Fibroblast of lung (primary cell): ENCODE data around the gene VPS45. TPM values are rescaled to one million over a fixed set of nuclear protein-coding genes. Genes with fewer than 3 reads are reported as not detected.

Source experiments
- DNase-seq, 2 donors: peaks; one replicate each; pipeline versions ENCODE4 v3.0.0 to v3.0.0-alpha.2; 2010; ENCODE audit warnings: low read depth in 2 of 2
- H2AFZ ChIP-seq: 2 replicates; pipeline ENCODE4 v1.5.1; 2012; ENCODE audit warnings: low read length, control low read depth, inconsistent platforms
- H3K27ac ChIP-seq: 2 replicates; pipeline ENCODE4 v1.5.1; 2011; ENCODE audit warnings: low read length, control low read depth; ENCODE audit not compliant: insufficient read depth
- H3K27me3 ChIP-seq: 2 replicates; pipeline ENCODE4 v1.5.1; 2011; ENCODE audit warnings: mild to moderate bottlenecking, low read length; ENCODE audit not compliant: control insufficient read depth, insufficient read depth
- H3K36me3 ChIP-seq: 2 replicates; pipeline ENCODE4 v1.5.1; 2011; ENCODE audit warnings: low read length; ENCODE audit not compliant: control insufficient read depth, insufficient read depth
- H3K4me1 ChIP-seq: 2 replicates; pipeline ENCODE4 v1.5.1; 2011; ENCODE audit warnings: low read length; ENCODE audit not compliant: control insufficient read depth, insufficient read depth; ENCODE audit errors: extremely low read depth
- H3K4me2 ChIP-seq: 2 replicates; pipeline ENCODE4 v1.5.1; 2011; ENCODE audit warnings: low read length, control low read depth; ENCODE audit not compliant: insufficient read depth; ENCODE audit errors: extremely low read depth
- H3K4me3 ChIP-seq, 4 experiments: fragments of 200-600 bp in 1 of 4; sonication (generic) in 1 of 4; replicated peaks in 1 of 4; 2 replicates each; pipeline ENCODE4 v1.5.1; 2011 to 2016; ENCODE audit warnings: low read length in 4 of 4, low read depth in 3 of 4, mild to moderate bottlenecking in 3 of 4, control low read depth in 2 of 4, inconsistent platforms in 1 of 4, mixed read lengths in 1 of 4; ENCODE audit not compliant: insufficient read depth in 1 of 4; ENCODE audit errors: control extremely low read depth in 1 of 4
- H3K79me2 ChIP-seq: 2 replicates; pipeline ENCODE4 v1.5.1; 2012; ENCODE audit warnings: mild to moderate bottlenecking, low read length, inconsistent platforms; ENCODE audit not compliant: control insufficient read depth, insufficient read depth
- H3K9ac ChIP-seq: 2 replicates; pipeline ENCODE4 v1.5.1; 2011; ENCODE audit warnings: mild to moderate bottlenecking, low read length, control low read depth; ENCODE audit not compliant: insufficient read depth
- H3K9me3 ChIP-seq: 2 replicates; pipeline ENCODE4 v1.5.1; 2012; ENCODE audit warnings: low read depth, low read length; ENCODE audit not compliant: control insufficient read depth, insufficient read depth
- H4K20me1 ChIP-seq: 2 replicates; pipeline ENCODE4 v1.5.1; 2011; ENCODE audit warnings: low read length; ENCODE audit not compliant: control insufficient read depth, insufficient read depth; ENCODE audit errors: extremely low read depth
- EZH2 ChIP-seq: IDR thresholded peaks from 2 replicates; pipeline ENCODE4 v1.5.1; 2012; ENCODE audit warnings: low read length, control low read depth, mild to moderate bottlenecking; ENCODE audit errors: missing control alignments
- polyA plus RNA-seq, 2 donors: library from polyadenylated mRNA; depleted of rRNA in 1 of 2; stranded (reverse) in 1 of 2; unstranded in 1 of 2; fragments of >200 nt; gene quantifications; 2 replicates each; pipeline ENCODE4 v1.2.1, GENCODE V29; 2011 to 2012; ENCODE audit warnings: missing spikeins in 1 of 2
- total RNA-seq: library from RNA; depleted of rRNA; stranded (reverse); fragments of >200 nt; gene quantifications from 2 replicates; pipeline ENCODE4 v1.2.1, GENCODE V29; 2014
- TF ChIP-seq, protein P1 (sequence below), 2 donors: IDR thresholded peaks in 1 of 2; conservative IDR thresholded peaks in 1 of 2; 1 replicate in 1 of 2; 2 replicates in 1 of 2; pipeline ENCODE4 v1.5.1; 2011 to 2012; ENCODE audit warnings: low read length in 2 of 2, control low read depth in 1 of 2, inconsistent platforms in 1 of 2, low read depth in 1 of 2, mild to moderate bottlenecking in 1 of 2

VPS45 gene
- total and polyA plus RNA-seq, 2 donors (not counting 1 experiment from before 2014, with no cell fraction given) = 42.6 to 50.0 TPM

DNA sequence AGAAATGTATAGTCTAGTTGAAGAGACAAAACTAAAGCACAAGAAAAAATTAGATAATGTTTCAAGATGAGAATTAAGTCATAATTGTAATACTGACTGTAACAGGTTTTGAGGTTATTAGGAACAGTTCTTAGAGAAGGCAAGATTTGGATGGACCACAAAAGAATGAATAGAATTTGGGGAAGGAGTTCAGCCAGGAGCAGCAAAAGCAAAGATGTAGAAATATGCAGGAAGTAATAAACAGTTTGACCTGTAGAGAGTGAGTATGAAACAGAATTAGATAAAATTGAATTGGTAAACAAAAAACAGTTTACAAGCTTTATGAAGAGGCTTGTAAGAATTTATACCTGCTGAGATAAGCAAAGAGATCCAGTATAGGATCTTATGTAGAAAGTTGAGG, 16.3 kb downstream of the VPS45 start:
- H2AFZ ChIP-seq = no peak overlapping the region
- H3K4me3 ChIP-seq = no peak overlapping the region
- no peaks in the 10 kb centered on the region for H3K79me2 ChIP-seq
- no peak overlapping the region for H3K4me2 ChIP-seq
- peak in 1 of 2 donors; percentile 36 for DNase-seq
- H4K20me1 ChIP-seq = no peaks in the 10 kb centered on the region
- H3K4me1 ChIP-seq = no peaks in the 10 kb centered on the region
- no peak for TF ChIP-seq EZH2
- TF ChIP-seq, protein P1, sequence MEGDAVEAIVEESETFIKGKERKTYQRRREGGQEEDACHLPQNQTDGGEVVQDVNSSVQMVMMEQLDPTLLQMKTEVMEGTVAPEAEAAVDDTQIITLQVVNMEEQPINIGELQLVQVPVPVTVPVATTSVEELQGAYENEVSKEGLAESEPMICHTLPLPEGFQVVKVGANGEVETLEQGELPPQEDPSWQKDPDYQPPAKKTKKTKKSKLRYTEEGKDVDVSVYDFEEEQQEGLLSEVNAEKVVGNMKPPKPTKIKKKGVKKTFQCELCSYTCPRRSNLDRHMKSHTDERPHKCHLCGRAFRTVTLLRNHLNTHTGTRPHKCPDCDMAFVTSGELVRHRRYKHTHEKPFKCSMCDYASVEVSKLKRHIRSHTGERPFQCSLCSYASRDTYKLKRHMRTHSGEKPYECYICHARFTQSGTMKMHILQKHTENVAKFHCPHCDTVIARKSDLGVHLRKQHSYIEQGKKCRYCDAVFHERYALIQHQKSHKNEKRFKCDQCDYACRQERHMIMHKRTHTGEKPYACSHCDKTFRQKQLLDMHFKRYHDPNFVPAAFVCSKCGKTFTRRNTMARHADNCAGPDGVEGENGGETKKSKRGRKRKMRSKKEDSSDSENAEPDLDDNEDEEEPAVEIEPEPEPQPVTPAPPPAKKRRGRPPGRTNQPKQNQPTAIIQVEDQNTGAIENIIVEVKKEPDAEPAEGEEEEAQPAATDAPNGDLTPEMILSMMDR (conservative IDR thresholded peaks at IDR 0.05 in 1 of 2, IDR thresholded peaks at IDR 0.05 in 1 of 2; ENCODE audit: low read depth in 1 of 2, low read length in 2 of 2) = no peak
- no peaks in the 10 kb centered on the region for H3K9me3 ChIP-seq
- H3K9ac ChIP-seq = no peak overlapping the region
- H3K36me3 ChIP-seq = peaks cover 9% of the 10 kb centered on the region
- no peaks in the 10 kb centered on the region for H3K27me3 ChIP-seq
- no peak overlapping the region for H3K27ac ChIP-seq

DNA sequence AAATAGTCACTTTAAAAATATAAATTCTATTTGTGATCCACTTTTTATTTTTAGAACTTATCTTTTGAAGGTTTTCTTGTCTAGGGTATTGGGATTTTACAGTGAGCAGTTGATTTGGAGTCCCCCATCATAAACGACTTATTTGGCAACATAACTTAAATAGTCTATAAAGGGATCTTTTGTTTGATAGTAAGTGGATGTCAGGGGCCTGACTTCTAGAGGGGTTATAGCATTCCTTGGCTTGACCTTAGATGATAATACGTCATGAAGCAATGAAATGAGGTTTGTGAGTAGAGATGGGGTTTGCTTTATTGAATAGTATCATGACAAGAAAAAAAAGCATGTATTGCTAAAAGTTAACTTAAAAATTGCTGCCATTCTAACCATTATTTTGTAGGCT, 17.8 kb downstream of the VPS45 start:
- Histone ChIP-seq H3K36me3 (peaks cover 9% of the 10 kb centered on the region), H3K4me1 (no peaks in the 10 kb centered on the region), H3K79me2 (no peaks in the 10 kb centered on the region), H3K4me3 (no peak overlapping the region), H3K27me3 (no peaks in the 10 kb centered on the region), H2AFZ (no peak overlapping the region), H3K9ac (no peak overlapping the region), H4K20me1 (no peaks in the 10 kb centered on the region), H3K9me3 (no peaks in the 10 kb centered on the region), H3K4me2 (no peak overlapping the region), H3K27ac (no peak overlapping the region)
- TF ChIP-seq, protein P1 (conservative IDR thresholded peaks at IDR 0.05 in 1 of 2, IDR thresholded peaks at IDR 0.05 in 1 of 2; ENCODE audit: low read depth in 1 of 2, low read length in 2 of 2) = no peak
- TF ChIP-seq EZH2 = no peak
- DNase-seq = no peak

DNA sequence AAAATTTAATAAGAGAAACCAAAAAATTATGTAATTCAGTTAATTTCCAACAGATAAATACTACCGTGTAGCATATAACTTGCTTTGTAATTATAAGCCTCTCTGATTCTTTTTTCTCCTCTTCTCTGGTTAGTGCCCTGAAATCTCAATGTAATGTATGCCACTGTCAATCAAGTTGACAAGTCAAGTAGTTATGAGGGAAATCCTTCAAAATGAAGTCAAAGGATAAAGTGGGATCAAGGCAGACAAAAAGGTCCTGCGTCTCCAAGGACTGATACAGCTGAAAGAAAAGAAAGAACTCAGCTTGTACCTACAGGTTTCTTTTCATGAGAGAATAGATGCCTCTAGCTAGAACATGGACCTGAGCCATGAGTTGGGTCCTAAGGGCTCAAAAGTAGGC, 19.8 kb downstream of the VPS45 start:
- Histone ChIP-seq H3K27ac (no peak overlapping the region), H4K20me1 (no peaks in the 10 kb centered on the region), H3K9me3 (no peaks in the 10 kb centered on the region), H3K4me1 (no peaks in the 10 kb centered on the region), H3K4me3 (no peak overlapping the region), H3K9ac (no peak overlapping the region), H3K79me2 (no peaks in the 10 kb centered on the region), H3K27me3 (no peaks in the 10 kb centered on the region), H3K4me2 (no peak overlapping the region), H2AFZ (no peak overlapping the region), H3K36me3 (peaks cover 9% of the 10 kb centered on the region)
- no peak for DNase-seq
- TF ChIP-seq EZH2 = no peak
- TF ChIP-seq, protein P1 (conservative IDR thresholded peaks at IDR 0.05 in 1 of 2, IDR thresholded peaks at IDR 0.05 in 1 of 2; ENCODE audit: low read depth in 1 of 2, low read length in 2 of 2) = no peak
